T-helper 1 cell treated with Interleukin-12 subunit alpha and Interleukin-12 subunit beta and Interleukin-4 antibody, amounts not matched to agents 30 ng/mL and 1 ng/mL, for 36 hours (primary cell): Measurements from ENCODE around the gene SLC12A2. TPM values are rescaled to one million over a fixed set of nuclear protein-coding genes. Genes with fewer than 3 reads are reported as not detected.

Experiments used
- intact Hi-C: fragments of 100-400 bp; cut with micrococcal nuclease; formaldehyde crosslinking; loops from one replicate; pipeline ENCODE4 v1.15.1; 2024
- total RNA-seq: library from RNA; stranded (reverse); gene quantifications from 2 replicates; pipeline ENCODE4 v1.2.3, GENCODE V29; 2022

Gene SLC12A2
- total RNA-seq, 1 donor from 2014 or later = 20.2 TPM

DNA sequence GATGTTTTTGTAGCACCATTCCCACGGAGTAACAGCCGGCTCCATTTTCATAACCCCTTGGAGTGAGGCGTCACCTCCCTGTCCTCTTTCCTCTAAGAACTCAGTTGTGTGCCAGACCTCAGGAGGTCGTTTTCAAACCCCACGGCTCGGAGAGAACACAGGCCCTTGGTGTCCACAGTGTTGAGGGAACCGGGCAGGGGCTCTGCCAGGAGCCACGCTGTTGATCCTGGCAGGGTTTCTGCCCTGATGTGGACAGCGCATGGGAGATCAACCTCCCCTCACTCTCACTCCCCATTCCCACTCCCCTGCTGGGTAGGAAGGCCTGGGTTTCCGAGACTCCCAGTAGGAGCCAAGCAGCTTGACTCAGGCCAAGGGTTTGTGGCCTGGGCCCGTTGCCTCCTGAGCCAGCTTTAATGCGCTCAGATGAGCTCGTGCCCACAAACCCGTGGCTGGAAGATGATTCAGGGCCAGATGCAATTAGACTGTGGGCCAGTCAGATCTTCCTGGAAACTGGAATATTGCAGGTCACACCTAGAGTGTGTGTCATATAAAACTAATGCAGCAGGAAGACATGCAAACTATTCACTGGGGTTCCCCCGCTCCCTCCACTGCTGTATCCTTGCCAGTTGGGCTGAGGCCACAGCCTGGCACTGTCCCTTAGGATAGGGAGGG lies 133.4 kb downstream of the SLC12A2 start:
- intact Hi-C loops = no loop called here

GRCh38 chr5:128220841-128221240 lies 137.3 kb downstream of the SLC12A2 start:
- intact Hi-C loops = no loop called here

- intact Hi-C loops = no loop called here
Measured at GRCh38 chr5:128224336-128224735, 140.8 kb downstream of the SLC12A2 start.

DNA sequence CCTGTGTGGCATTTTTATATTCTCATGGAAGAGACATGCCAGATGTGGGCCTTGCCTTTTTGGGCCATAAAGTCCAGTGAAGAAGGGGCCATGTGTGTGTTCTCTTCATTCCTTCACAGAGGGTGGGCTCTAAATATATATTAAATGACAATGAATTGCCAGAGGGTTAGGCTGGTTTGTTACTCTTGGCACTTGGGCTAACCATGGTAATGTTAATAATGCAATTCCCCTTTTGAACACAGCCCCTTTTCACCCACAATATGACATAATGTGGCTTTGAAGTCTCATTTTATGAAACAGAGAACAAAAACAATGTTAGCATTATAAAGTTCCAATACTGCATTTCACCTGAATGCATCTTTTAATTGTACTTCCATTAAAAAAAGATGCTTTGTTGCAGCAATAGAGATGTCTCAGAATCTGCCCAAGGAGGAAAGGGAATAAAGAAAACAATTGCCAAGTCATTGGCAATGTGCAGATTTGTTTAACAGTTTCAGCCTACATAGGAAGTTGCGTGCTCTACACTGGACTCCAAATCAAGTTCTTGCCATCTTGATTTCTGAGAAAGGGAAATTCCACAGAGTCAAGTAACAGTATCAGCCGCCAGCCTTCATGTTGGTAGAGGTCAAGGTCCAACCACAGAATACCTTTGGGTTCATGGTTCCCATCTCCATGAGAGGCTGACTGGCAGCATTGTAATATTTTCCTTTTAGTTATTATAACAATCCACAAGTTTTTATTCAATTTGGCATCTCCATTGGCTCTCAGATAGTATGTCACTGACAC lies 141.9 kb downstream of the SLC12A2 start:
- intact Hi-C loops = no loop called here

DNA sequence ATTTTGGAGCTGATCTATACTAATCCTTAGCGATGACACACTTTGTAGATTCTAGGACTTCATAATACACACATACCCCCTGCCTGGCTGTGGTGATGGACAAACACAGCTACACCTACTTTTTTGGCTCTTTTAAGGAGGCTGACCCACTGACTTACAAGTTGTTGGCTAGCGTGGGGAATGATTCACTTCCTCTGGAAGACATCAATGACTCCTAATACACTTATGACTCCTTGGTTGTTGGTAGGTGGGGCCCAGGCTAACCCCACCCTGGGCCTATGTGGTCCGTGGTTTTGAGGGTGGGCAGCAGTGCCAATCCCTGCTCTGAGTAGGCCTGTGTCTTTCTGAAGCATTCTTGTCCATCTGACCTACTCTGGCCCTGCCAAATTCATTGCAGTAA lies 144.4 kb downstream of the SLC12A2 start:
- intact Hi-C loops = no loop called here

DNA sequence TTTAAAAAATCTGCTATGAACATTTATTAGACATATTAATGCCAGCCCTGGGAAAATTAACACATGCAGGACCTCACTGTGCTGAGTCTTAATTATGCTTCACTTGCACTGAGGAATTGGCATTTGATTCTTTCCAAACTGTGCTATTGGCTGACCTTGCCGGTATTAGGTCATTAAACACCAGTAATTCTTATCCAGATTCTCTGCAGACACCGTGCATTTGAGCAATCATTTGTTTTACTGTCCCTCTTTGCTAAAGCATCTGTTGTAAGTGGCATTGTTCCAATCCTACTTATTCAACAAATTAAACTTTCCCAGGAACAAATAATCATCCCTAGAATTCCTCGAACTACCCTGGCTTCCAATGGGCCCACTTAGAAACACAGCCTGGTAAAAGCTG lies 145.0 kb downstream of the SLC12A2 start:
- intact Hi-C loops = no loop called here

- intact Hi-C loops = no loop called here
Measured at GRCh38 chr5:128234928-128235641, 151.5 kb downstream of the SLC12A2 start.

DNA sequence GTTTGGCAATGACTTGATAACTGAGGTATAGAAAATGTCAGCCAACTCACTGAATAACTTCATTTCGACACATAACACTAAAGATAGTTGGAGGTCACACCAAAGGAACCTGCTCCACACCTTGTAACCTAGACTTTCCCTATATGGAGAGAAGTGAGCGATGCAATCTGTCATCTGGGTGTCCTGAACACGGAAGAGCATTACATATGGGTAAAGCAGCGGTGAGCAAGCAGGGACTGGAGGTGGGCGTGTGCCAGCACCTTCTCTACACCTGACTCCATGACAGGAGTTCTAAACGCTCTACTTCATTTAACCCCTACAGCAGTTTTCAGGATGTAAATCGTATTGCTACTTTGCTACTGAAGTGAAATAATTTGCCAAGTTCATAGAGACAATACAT lies 152.8 kb downstream of the SLC12A2 start:
- intact Hi-C loops = no loop called here

DNA sequence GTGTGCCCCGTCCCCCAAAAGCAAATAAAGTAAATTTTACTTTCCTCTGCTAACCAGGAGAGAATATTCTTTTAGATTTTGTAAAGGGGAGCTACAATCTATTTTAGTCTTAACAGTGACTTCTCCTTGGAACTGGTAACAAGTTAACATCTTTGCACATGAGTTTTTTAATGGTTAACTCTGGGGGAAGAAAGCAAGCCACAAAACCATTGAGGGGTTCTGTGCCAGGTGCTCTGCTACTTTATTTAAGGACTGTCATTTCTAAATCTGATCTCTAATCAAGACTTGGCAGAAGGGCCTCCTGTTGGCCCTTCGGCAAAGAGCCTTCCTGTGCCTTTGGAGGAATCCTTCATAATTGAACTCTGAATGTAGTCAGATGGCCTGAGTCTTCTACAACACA lies 153.4 kb downstream of the SLC12A2 start:
- intact Hi-C loops = no loop called here

DNA sequence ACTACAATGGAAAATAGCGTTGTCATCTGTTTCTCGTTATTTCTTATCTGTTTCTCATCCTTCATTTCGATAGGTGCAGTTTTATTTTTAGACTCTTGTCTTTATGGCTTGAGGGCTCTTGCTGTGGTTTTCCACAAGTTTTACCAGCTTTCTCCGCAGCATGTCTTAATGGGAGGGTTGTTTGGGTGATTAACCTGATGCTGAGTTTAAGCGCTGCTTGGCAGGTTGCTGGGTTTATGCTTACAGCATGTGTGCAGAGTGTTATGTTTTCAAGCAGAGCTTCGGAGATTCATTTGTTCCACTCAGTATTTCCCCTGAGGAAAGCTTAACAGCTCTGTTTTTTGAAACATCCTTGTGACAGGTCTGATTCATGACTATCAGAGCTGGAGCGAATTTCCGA lies 154.0 kb downstream of the SLC12A2 start:
- intact Hi-C loops = no loop called here
